Calu3 (cell line): ENCODE data around the gene CDKN1B. TPM values are rescaled to one million over a fixed set of nuclear protein-coding genes. Genes with fewer than 3 reads are reported as not detected.

Experiments used
- BruUV-seq: library from RNA; stranded (reverse); fragments of 400-500 nt; replicated peaks from 2 replicates; lab custom pipeline; 2021; lab: Mats Ljungman, UMichigan
- CTCF ChIA-PET: fragments of 300-600 bp; sonication (Branson Sonifier 250); formaldehyde crosslinking; loops from one replicate; lab custom pipeline; 2022; ENCODE audit warnings: antibody characterized with exemption; lab: Charles Lee
- DNase-seq: peaks from one replicate; pipeline ENCODE4 v3.0.0; 2022
- H3K27ac Mint-ChIP-seq: one replicate; pipeline ENCODE4 v1.8.0; 2022; ENCODE audit warnings: mixed read lengths; ENCODE audit not compliant: unreplicated experiment
- H3K27me3 Mint-ChIP-seq: one replicate; pipeline ENCODE4 v1.8.0; 2022; ENCODE audit warnings: mixed read lengths; ENCODE audit not compliant: unreplicated experiment
- H3K36me3 Mint-ChIP-seq: one replicate; pipeline ENCODE4 v1.8.0; 2022; ENCODE audit warnings: mild to moderate bottlenecking, moderate library complexity, mixed read lengths; ENCODE audit not compliant: insufficient read depth, unreplicated experiment
- H3K4me1 Mint-ChIP-seq: one replicate; pipeline ENCODE4 v1.8.0; 2022; ENCODE audit warnings: mild to moderate bottlenecking, low read depth, mixed read lengths; ENCODE audit not compliant: unreplicated experiment
- H3K4me3 Mint-ChIP-seq: one replicate; pipeline ENCODE4 v1.8.0; 2022; ENCODE audit warnings: mild to moderate bottlenecking, low read depth, moderate library complexity, mixed read lengths; ENCODE audit not compliant: unreplicated experiment
- H3K9me3 Mint-ChIP-seq: one replicate; pipeline ENCODE4 v1.8.0; 2022; ENCODE audit warnings: low read depth, mixed read lengths; ENCODE audit not compliant: unreplicated experiment
- intact Hi-C: fragments of 100-400 bp; cut with micrococcal nuclease; formaldehyde crosslinking; loops from one replicate; pipeline ENCODE4 v1.10.0; 2022; ENCODE audit not compliant: unreplicated experiment
- total RNA-seq: library from RNA; stranded (reverse); gene quantifications from 2 replicates; pipeline ENCODE4 v1.2.3, GENCODE V29; 2022
- TF ChIP-seq, protein P1 (sequence below): fragments of 200-600 bp; IDR thresholded peaks from one replicate; pipeline ENCODE4 v1.8.0; 2022; ENCODE audit warnings: antibody characterized with exemption; ENCODE audit not compliant: unreplicated experiment

The CDKN1B gene
- total RNA-seq, 1 experiment from 2014 or later, result 41.0 TPM

GRCh38 chr12:12749433-12749832, 32.3 kb downstream of the CDKN1B start:
- peak overlapping the region; percentile 54 for H3K27ac Mint-ChIP-seq
- peaks cover 26% of the 10 kb centered on the region for H3K4me1 Mint-ChIP-seq
- H3K4me3 Mint-ChIP-seq, result peak overlapping the region; percentile 60
- BruUV-seq, result no TSS peak
- H3K9me3 Mint-ChIP-seq, result no peaks in the 10 kb centered on the region
- no peaks in the 10 kb centered on the region for H3K27me3 Mint-ChIP-seq
- TF ChIP-seq, protein P1, sequence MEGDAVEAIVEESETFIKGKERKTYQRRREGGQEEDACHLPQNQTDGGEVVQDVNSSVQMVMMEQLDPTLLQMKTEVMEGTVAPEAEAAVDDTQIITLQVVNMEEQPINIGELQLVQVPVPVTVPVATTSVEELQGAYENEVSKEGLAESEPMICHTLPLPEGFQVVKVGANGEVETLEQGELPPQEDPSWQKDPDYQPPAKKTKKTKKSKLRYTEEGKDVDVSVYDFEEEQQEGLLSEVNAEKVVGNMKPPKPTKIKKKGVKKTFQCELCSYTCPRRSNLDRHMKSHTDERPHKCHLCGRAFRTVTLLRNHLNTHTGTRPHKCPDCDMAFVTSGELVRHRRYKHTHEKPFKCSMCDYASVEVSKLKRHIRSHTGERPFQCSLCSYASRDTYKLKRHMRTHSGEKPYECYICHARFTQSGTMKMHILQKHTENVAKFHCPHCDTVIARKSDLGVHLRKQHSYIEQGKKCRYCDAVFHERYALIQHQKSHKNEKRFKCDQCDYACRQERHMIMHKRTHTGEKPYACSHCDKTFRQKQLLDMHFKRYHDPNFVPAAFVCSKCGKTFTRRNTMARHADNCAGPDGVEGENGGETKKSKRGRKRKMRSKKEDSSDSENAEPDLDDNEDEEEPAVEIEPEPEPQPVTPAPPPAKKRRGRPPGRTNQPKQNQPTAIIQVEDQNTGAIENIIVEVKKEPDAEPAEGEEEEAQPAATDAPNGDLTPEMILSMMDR, result no peak
- CTCF ChIA-PET, result no interaction called here
- peaks cover 12% of the 10 kb centered on the region for H3K36me3 Mint-ChIP-seq
- intact Hi-C loops, result no loop called here
- peak; percentile 51 for DNase-seq

GRCh38 chr12:12755923-12756322, 38.8 kb downstream of the CDKN1B start:
- TF ChIP-seq, protein P1, result no peak
- CTCF ChIA-PET, result no interaction called here
- no peaks in the 10 kb centered on the region for H3K9me3 Mint-ChIP-seq
- no peak for DNase-seq
- BruUV-seq, result no TSS peak
- H3K27me3 Mint-ChIP-seq, result no peaks in the 10 kb centered on the region
- intact Hi-C loops, result no loop called here
- H3K36me3 Mint-ChIP-seq, result peaks cover 17% of the 10 kb centered on the region
- H3K4me3 Mint-ChIP-seq, result no peak overlapping the region
- peaks cover 34% of the 10 kb centered on the region for H3K4me1 Mint-ChIP-seq
- no peak overlapping the region for H3K27ac Mint-ChIP-seq

DNA sequence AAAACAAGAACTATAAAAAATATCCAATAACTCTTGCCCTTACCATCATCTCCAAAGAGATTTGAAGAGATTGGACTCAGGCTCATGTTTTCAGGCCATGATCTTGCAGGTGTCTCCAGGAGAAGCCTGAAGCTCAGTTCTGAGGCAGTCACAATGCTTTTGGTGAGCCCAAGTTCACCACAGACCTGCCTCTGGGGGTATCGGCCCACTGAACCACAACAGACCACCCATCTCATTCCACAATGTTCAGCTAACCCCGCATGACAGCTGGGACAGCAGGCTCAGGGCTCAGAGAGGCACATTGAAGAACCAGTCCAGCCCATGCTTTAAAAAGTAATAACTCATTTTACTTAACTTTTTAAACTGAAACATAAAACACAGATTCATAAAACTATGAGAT, 40.0 kb downstream of the CDKN1B start:
- H3K27me3 Mint-ChIP-seq, result no peaks in the 10 kb centered on the region
- H3K36me3 Mint-ChIP-seq, result peaks cover 17% of the 10 kb centered on the region
- no peak for DNase-seq
- CTCF ChIA-PET, result no interaction called here
- peak overlapping the region; percentile 56 for H3K27ac Mint-ChIP-seq
- no TSS peak for BruUV-seq
- H3K4me3 Mint-ChIP-seq, result no peak overlapping the region
- TF ChIP-seq, protein P1, result no peak
- H3K4me1 Mint-ChIP-seq, result peaks cover 25% of the 10 kb centered on the region
- intact Hi-C loops, result no loop called here
- no peaks in the 10 kb centered on the region for H3K9me3 Mint-ChIP-seq

DNA sequence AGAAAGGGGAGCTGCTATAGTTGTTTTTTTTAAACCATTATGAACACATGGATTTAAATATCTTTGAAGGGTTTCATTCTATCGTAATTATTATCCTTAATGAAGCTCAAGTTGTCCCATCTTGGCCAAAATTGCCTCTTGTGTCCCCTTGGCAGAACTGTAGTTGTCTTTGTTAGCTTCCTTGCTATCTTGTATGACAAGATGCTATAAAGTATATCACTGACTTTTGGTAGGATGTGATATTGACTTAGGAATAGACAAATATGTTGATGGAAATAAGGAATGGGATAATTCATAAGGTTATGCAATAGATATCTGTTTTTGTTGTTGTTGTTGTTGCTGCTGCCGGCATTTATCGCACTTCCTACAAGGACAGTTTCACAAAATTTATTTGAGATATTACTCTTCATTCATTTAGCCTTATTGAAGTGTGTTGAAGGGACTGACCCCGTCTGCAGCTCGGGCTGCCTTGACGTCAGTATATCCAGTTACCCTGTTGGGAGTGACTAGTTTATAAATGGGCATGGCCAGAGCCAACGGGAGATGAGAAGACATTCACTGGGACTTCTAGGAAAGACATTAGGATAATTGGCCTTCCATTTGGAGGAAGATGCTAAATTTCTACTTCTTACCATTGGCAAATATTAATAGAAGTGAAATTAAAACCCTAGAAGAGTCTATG, 42.2 kb downstream of the CDKN1B start:
- TF ChIP-seq, protein P1, result no peak
- TSS peak; percentile 91 for BruUV-seq
- intact Hi-C loops, result no loop called here
- H3K36me3 Mint-ChIP-seq, result peaks cover 17% of the 10 kb centered on the region
- no peaks in the 10 kb centered on the region for H3K27me3 Mint-ChIP-seq
- H3K9me3 Mint-ChIP-seq, result no peaks in the 10 kb centered on the region
- peaks cover 24% of the 10 kb centered on the region for H3K4me1 Mint-ChIP-seq
- H3K27ac Mint-ChIP-seq, result peak overlapping the region; percentile 99
- CTCF ChIA-PET, result interaction anchor here (1.0 to 1.3 kb wide), 2 partner anchors 20 to 22 kb away, joined by 3 to 4 read pairs; no protein-coding TSS in a partner anchor
- H3K4me3 Mint-ChIP-seq, result peak overlapping the region; percentile 45
- DNase-seq, result no peak
